ENCODE data around the gene SURF1.
"Not testable (repeated sequence)": the region's sequence is repeated elsewhere in the genome, so short reads cannot be mapped to it uniquely, and the experiment has no call there.

Gene SURF1

DNA sequence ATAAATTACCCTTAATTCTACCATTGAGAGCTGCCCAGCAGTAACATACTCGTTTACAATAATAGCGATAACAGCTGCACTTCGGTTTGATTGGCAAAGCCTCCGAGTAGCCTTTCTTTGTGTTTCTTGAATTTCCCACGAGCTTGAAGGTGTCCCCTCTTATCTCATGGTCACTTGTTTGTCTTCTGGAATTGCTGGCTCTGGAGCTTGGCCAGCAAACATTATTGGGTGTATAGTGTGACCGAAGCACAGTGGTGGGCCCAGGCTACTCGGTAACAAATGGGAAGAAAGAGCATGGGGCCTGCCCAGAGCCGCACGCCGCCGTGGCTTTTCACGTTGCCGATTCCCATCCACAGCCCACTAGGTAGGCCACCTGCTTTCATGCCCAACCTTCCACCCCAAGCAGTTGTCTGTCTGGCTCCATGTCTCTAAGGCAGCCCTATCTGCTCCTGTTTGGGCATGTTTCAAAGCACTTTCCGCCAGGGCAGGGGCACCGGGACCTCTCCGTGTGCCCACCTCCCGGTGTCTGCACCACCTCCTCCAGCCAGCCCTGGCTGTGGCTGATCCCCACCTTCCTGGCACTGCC, 28.5 kb upstream of the SURF1 start:
- in situ Hi-C loops (cut with MboI; ENCODE audit: low sequenced_read_pairs) = no loop called here

DNA sequence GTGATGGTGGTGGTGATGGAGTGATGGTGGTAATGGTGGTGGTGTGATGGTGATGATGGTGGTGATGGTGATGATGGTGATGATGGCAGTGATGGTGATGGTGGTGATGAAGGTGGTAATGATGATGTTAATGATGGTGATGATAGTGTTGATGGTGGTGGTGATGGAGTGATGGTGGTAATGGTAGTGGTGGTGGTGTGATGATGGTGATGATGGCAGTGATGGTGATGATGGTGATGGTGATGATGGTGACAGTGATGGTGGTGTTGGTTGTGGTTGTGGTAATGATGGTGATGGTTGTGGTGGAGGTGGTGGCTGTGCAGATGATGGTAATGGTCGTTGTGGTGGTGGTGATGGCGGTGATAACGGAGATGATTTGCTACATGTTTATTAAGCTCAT, 27.2 kb upstream of the SURF1 start:
- in situ Hi-C loops (cut with MboI; ENCODE audit: low sequenced_read_pairs) = no loop called here

DNA sequence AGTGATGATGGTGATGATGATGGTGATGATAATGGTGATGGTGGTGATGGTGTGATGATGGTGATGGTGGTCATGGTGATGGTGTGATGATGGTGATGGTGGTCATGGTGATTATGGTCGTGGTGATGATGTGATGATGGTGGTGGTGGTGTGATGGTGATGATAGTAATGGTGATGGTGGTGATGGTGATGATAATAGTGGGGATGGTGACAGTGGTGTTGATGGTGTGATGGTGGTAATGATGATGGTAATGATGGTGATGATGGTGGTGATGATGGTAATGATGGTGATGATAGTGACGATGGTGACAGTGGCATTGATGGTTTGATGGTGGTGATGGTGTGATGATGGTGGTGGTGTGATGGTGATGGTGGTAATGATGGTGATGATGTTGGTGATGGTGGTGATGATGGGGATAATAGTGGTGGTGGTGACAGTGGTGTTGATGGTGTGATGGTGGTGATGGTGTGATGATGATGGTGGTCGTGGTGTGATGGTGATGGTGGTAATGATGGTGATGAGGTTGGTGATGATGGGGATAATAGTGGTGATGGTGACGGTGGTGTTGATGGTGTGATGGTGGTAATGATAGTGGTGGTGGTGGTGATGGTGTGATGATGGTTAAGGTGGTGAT, 26.3 kb upstream of the SURF1 start:
- in situ Hi-C loops (cut with MboI; ENCODE audit: low sequenced_read_pairs) = no loop called here

DNA sequence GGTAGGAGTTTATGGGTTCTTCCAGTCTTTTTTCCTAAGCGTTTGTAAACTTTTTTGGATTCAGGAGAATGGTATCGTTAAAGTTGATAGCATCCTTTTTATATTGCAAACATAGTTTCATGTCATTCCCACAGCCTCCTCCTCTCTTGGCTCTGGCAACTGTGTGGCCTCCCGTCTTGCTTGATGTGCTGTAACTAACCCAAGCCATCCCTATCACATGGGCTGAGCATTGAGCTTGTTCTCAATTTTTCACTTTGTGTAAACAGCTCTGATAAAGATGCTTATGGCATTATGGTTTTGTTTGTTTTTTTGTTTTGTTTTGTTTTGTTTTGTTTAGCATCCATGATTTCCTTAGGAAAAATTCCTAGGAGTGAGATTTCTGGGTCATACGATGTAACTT, 24.4 kb upstream of the SURF1 start:
- in situ Hi-C loops (cut with MboI; ENCODE audit: low sequenced_read_pairs) = no loop called here

DNA sequence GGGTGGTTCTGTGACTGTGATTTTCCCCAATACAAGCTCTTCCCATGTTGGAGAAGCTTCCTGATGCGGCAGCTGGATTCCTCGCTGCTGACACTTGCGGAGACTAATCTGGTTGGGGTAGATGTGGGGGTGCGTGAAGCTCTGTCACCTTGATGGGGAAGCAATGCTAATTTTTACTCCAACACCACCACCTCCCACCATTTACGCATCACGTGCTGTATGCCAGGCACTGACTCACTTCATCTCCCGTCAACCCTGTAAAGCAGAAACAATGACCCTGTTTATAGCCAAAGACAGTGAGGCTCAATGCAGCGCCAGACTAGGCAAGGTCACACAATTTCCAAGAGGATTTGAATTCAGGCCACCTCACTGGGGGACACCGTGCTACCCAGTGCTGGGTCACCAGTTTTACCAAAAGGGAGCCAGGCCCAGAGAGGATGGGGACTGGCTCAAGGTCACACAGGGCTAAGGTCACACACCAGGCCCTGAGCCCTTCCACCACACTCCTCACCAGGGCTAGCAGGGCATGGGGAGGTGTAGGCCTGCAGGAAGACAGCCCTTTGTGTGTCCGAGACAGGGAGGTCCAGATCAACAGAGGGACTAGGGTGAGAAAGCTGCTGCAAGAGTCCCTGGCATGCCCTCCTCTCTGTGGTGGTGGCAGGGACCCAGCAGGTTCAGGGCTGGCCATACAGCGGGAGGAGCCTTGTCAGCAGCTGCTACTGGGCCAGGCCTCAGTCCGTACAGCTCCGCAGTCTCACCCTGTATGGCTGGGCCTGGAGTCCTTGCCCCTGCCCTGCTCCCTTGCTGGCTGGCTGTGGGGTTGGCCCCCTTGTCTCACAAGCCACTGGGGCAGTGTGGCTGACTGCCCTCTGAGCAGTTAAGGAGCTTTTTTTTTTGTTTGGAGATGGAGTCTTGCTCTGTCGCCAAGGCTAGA, 23.1 kb upstream of the SURF1 start:
- in situ Hi-C loops (cut with MboI; ENCODE audit: low sequenced_read_pairs) = no loop called here

DNA sequence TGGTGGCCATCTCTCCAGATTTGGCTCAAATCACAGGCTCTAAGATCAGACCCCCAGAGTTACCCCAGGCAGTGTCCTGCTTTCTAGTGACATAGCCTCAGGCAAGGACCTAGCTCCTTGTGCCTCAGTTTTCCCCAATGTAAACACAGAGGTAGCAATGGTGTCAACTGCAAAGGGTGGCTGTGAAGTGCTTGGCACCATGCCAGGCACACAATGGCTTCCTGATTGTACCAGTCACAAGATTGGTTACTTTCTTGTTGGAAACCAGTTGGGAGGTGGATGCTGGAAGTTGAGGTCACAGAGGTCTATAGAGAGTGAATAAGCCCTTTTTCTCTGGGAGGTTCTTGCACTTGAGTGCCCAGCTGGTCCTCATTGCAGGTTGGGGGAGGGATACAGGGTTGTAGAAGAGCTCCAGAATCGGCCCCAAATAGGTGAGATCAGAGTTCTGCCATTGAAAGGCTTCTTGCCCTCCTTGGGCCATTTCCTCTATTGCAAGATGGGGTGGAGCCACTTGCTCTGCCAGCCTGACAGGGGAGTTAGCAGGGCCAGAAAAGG, 22.2 kb upstream of the SURF1 start:
- in situ Hi-C loops (cut with MboI; ENCODE audit: low sequenced_read_pairs) = no loop called here

DNA sequence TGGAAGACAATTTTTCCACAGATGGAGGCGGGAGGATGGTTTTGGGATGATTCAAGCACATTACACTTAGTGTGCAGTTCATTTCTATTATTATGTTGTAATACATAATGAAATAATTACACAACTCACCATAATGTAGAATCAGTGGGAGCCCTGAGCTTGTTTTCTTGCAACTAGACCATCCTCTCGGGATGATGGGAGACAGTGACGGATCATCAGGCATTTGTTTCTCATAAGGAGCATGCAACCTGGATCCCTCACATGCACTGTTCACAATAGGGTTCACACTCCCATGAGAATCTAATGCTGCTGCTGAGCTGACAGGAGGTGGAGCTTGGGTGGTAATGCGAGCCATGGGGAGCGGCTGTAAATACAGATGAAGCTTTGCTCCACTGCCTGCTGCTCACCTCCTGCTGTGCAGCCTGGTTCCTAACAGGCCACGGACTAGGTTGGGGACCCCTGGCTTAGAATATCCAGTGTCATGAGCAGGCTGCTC, 21.5 kb upstream of the SURF1 start:
- in situ Hi-C loops (cut with MboI; ENCODE audit: low sequenced_read_pairs) = no loop called here

DNA sequence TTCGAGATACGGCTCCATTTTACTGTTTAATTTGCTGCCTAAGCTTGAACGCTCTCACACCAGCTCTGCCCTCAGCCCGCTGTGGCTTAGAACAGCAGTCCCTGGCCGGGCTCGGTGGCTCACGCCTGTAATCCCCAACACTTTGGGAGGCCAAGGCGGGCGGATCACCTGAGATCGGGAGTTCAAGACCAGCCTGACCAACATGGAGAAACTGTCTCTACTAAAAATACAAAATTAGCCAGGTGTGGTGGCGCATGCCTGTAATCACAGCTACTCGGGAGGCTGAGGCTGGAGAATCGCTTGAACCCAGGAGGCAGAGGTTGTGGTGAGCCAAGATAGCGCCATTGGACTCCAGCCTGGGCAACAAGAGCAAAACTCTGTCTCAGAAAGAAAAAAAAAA, 21.0 kb upstream of the SURF1 start:
- in situ Hi-C loops (cut with MboI; ENCODE audit: low sequenced_read_pairs) = not testable (repeated sequence)

DNA sequence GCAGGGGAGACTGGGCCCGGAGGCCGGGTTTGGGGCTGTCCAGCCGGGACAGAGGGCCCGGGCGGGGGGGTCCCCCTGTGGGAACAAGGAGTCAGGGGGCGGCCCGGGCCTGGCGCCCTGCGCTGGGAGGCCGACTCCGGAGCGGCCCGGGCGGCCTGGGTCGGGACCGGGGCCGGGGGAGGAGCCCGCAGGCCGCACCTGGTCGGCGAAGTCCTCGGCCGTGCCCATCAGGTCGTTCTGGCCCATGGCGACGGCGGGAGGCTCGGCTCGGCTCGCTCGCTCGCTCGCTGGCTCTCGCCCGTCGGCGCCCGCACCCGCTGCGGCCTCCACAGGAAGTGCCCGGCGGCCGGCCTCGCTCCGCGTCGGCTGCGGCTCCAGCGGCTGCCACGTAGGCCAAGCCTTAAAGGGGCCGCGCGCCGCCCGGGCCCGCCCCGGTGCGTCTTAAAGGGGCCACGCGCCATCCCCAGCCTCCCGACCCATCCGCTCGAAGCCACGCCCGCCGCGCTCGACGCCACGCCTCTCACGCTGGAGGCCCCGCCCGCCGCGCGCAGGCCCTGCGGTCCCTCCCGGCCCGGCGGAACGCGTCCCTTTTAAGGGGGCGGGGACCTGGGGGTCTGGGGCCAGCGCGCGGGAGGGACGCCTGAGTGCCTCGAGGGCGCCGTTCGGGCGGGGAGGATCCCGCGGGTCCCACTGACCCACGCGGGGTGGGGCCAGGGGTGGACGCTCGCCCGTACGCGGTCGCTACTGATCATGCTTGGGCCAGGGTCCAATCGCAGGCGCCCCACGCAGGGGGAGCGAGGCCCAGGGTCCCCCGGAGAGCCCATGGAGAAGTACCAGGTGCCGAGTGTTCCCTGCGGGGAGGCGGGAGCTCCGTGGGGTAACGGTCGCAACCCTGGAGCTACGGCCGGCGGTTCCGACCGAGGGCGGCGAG, 19.7 kb upstream of the SURF1 start, which contains the start of the genes STKLD1 and SURF4:
TSS of gene STKLD1 (plus strand) at position 643 of the 931 bp plus-strand sequence. CDS start at position 751, 108 bp downstream.
TSS of gene SURF4 (minus strand) at position 337 of the 931 bp plus-strand sequence. CDS start at position 246, 91 bp downstream.
- in situ Hi-C loops (cut with MboI; ENCODE audit: low sequenced_read_pairs) = no loop called here

DNA sequence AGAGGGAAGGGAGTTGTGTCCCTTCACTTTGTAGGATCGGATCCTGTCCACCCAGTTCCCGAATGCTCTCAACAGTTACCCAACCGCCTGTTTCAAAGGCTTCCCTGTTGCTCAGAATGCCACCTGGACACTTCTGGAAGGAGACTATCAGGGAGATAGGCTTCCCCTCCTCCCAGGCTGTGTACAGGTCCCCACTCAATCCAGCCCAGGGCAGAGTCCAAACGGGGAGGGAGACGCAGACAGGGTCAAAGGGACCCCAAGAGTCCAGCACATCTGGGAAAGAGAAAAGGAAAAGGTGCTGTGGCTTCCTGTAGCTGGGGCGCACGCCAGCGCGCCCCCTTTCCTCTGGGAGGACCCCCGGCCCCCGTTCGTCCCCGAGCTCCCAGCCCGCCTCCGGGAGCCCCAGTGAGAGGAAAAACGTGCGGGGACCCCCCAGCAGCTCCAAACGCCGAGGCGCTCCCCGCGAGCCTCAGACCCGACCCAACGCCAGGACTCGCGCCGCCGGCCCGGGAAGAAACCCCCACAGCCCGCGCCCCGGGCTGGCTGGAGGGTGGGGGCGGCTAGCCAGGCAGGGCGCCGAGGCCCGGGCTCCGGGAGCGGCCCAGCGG, 18.9 kb upstream of the SURF1 start:
- in situ Hi-C loops (cut with MboI; ENCODE audit: low sequenced_read_pairs) = no loop called here

DNA sequence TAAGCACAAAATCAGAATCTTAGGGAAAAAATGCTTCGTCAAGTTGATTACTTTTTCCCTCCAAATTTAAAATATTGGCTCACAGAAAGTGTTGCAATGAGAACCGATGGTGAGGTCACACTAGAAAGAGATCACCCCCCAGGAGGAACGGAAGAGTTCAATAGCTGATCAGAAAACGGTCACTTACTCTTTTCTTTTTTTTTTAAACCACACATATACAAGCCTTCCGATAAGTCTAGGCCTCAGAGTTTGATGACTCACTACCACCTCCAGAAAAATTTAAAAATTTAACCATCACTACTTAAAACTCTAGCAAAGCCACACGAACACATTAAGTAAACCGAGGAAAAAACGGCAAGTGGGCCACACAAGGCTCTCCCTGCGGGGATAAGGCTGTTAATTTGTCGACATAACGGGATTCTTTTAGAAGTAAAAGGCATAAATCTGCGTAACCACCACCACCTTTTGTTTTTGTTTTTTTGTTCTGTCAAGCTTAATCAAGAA, 18.4 kb upstream of the SURF1 start:
- in situ Hi-C loops (cut with MboI; ENCODE audit: low sequenced_read_pairs) = no loop called here

DNA sequence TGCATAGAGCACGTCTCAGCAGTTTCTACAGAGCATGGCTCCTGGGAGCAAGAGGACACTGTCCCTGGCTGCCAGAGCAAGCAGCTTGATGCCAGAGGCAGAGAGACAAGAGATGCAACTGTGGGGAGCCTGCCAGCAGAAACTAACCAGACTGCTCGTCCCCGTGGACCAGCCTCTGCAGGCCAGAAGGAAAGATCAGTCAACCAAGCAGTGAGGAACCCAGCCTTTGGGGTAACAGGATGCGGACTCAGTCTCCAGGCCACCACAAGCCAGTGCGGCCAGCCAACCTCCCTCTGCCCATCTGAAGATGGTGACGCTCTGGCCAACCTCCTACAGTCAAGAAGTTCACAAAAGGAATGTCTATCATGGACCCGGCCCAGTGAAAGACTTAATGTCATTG, 15.9 kb upstream of the SURF1 start:
- in situ Hi-C loops (cut with MboI; ENCODE audit: low sequenced_read_pairs) = no loop called here

DNA sequence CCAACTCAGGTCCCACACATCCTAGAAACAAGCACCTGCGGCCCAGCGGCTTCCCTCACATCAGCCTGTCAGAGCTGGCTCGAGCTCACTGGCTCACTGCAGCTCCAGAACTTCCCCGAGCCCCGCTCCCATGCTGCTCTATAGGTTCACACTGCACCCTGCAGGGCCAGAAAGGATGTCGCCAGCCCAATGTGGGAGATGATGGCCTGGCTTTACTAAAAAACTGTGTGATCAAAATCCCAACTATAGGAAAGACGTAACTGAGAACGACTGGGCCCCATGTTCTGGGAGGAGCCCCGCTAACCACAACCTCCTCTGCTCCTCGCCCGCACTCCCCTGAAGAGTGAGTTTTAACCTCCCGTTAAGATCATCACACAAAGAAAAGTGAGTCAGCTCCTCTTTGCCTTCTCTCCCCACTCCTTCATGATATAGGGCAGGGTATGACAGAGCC, 15.0 kb upstream of the SURF1 start:
- in situ Hi-C loops (cut with MboI; ENCODE audit: low sequenced_read_pairs) = no loop called here

DNA sequence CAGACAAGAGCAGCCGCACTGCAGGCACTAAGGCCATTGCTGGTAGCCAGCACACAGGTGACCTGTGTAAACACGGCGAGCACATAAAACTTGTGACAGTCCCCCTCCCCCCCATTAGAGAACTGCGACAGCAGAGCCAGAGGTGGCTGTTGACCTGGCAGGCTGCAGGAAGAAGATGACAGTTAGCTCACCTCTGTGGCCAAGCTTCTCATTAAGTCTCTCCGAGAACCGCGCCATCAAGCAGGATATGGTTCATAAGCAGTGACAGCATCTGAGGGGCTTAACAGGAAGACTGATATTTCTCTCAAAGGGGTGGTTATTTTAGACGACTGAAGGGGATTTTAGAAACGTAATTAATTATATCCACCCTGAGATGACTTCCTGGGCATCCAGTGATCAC, 14.4 kb upstream of the SURF1 start:
- in situ Hi-C loops (cut with MboI; ENCODE audit: low sequenced_read_pairs) = no loop called here

DNA sequence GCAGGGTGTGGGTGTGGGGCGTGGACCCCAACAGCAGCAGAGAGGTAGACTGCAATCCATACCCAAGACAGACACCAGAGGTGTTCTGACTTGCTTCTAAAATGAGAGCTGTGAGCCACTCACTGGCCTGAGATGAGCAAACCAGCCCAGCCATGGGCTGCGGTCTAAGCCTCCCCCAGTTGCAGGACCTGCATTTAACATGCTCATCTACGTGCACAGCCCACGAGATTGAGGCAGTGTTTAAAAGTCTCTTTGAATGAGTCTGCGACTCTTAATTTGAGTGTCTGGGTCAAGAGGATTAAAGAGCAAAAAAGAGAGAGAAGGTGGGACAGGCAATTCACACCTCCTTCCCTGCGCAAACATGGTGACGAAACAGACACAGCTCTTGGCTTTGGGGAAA, 13.6 kb upstream of the SURF1 start:
- in situ Hi-C loops (cut with MboI; ENCODE audit: low sequenced_read_pairs) = no loop called here

DNA sequence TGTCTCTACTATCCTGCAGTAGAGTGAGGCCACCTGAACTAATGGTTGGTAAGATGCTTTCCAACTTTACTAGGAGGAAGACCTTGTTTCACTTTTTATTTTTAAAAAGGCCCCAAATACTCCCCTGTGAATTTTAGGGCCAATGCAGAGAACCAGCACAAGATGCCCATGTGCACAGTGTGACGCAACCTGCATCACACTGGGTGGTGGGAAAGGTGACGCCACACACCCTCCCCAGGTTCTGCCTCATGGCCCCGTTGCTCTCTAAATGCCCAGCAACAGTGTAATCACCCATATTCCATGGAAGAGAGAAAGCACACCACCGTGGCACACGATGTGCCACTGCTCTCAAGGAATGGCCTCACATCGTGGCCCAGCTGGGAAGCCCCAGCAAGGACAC, 13.1 kb upstream of the SURF1 start:
- in situ Hi-C loops (cut with MboI; ENCODE audit: low sequenced_read_pairs) = no loop called here

DNA sequence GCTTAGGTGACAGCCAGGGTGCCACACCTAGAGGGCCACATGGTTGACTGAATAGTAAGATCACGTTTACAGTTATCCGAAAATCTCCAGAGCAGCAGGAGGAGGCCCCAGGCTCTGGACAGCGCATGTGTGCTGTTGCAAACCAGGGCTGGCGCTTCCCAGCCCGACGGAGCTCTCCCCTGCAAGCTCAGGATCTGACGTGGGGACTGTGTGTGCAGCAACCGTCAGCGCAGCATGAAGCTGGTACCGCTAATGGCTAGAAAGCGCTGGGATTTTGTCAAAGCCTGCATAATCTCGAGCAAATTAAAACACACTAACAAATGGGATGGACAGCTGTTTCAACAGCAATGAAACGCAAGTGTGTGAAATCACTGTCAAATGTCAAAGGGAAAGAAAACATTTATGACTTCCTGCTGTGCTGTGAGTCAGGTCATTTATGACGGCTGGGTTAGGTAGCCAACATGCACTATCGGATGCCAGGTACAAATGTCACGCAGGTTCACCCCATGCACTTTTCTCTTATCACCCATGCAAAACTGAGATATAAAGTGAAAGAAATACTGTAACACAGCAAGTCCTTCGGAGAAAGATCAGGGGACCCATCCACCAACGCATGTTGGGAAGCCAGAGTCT, 12.1 kb upstream of the SURF1 start:
- in situ Hi-C loops (cut with MboI; ENCODE audit: low sequenced_read_pairs) = no loop called here

DNA sequence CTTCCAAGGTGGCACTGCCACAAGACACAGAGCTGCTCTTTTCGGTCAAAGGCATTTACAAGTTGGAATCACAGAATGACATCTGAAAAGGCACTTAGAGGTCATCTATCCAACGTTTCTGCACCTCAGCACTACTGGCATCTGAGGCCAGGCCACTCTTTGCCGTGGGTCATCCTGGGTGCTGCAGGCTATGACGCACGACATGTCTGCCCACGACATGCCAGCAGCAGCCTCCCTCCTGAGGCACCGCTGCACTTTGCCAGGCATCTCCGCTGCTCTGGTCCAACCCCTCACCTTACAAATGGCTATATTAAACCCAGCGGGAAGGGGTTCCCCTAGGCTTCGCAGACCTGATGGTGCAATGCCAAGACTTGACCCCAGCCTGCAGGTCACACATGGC, 11.5 kb upstream of the SURF1 start:
- in situ Hi-C loops (cut with MboI; ENCODE audit: low sequenced_read_pairs) = no loop called here

DNA sequence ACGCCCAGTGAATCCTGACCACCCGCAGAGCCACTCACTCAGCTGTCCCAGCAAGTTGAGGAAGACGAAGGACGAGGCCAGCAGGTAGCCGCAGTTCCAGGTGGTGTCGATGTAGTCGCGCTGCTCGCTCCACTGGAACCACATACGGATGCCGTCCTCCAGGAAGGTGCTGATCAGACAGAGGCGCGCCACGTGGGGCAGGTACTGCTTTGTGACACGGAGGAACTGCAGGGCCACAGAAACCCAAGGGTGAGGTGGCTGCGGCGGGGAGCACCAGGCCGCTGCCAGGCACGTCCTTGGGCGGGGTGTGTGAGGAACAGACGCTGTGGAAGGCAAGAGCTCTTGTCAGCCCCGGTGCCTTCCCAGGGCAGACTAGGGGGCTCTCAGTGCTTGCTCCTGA, 10.9 kb upstream of the SURF1 start:
- in situ Hi-C loops (cut with MboI; ENCODE audit: low sequenced_read_pairs) = no loop called here

Data from HL-60/S4 treated with retinoic acid at 250 ng/mL for 4 days and 3 days (cell line).